Left ventricle myocardium inferior (tissue), 1 donor: ENCODE measurements around the gene CACHD1. TPM values are rescaled to one million over a fixed set of nuclear protein-coding genes. Genes with fewer than 3 reads are reported as not detected.

Experiments used
- DNase-seq: peaks from one replicate; pipeline ENCODE4 v3.0.0-alpha.2; 2020
- H3K27ac ChIP-seq: fragments of 200-600 bp; replicated peaks from 2 replicates; pipeline ENCODE4 v1.8.0; 2021
- H3K27me3 ChIP-seq: fragments of 200-600 bp; 2 replicates; pipeline ENCODE4 v1.8.0; 2021; ENCODE audit warnings: low read depth
- H3K36me3 ChIP-seq: fragments of 200-600 bp; 2 replicates; pipeline ENCODE4 v1.8.0; 2021
- H3K4me1 ChIP-seq: fragments of 200-600 bp; 2 replicates; pipeline ENCODE4 v1.8.0; 2021
- H3K4me3 ChIP-seq: fragments of 200-600 bp; 2 replicates; pipeline ENCODE4 v1.8.0; 2021; ENCODE audit warnings: mild to moderate bottlenecking, moderate library complexity
- H3K9me3 ChIP-seq: fragments of 200-600 bp; replicated peaks from 2 replicates; pipeline ENCODE4 v1.8.0; 2021
- CTCF ChIP-seq: fragments of 200-600 bp; IDR thresholded peaks from 2 replicates; pipeline ENCODE4 v1.8.0; 2021; ENCODE audit warnings: antibody characterized with exemption, mild to moderate bottlenecking, borderline replicate concordance
- intact Hi-C: fragments of 100-400 bp; cut with micrococcal nuclease; formaldehyde crosslinking; loops from one replicate; pipeline ENCODE4 v1.11.0; 2022
- total RNA-seq: library from RNA; stranded (reverse); fragmentation: NEBNext Ultra II Directional; extraction: Animal tissue kit (Norgen Biotek cat#: 25700); gene quantifications from one replicate; pipeline ENCODE4 v1.2.1, GENCODE V29; 2021
- donor health status: DM: no; HTN: yes; CAD: no; lungs with severe emphysema.

The CACHD1 gene
- total RNA-seq, 1 donor from 2014 or later: 2.7 TPM

- H3K4me3 ChIP-seq: no peak overlapping the region
- H3K9me3 ChIP-seq: no peaks in the 10 kb centered on the region
- no peaks in the 10 kb centered on the region for H3K27me3 ChIP-seq
- H3K36me3 ChIP-seq: no peaks in the 10 kb centered on the region
- peaks cover 77% of the 10 kb centered on the region for H3K4me1 ChIP-seq
- H3K27ac ChIP-seq: no peak overlapping the region
- no peak for TF ChIP-seq CTCF
- intact Hi-C loops: loop anchor here (10.0 kb wide), 1 partner anchor 66 kb away; no protein-coding TSS in a partner anchor
- no peak for DNase-seq
These were observed 8.9 kb downstream of the CACHD1 start for GRCh38 chr1:64478594-64479470.

DNA sequence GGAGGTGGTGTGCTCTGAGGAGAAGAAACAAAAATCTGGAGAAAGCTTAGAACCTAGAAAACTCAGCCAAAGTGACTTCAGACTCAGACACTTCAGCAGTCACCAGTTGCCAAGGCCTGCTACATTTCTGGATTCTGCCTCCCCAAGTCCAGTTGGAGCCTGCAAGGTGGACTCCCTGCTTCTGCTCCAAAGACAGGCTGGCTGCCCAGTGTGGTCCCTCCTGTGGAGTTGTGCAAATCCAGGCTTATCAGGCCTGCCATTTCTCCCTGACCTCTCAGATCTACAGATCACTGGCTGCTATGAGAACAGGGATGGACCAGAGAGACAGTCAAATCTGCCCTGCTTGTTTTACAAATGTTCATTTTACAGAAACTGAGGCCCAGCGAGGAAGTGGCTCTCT is 9.9 kb downstream of the CACHD1 start:
- intact Hi-C loops: loop anchor here (10.0 kb wide), 2 partner anchors 65 to 215 kb away; no protein-coding TSS in a partner anchor
- Histone ChIP-seq H3K4me1 (peaks cover 70% of the 10 kb centered on the region), H3K27ac (no peak overlapping the region), H3K27me3 (no peaks in the 10 kb centered on the region), H3K4me3 (no peak overlapping the region), H3K36me3 (no peaks in the 10 kb centered on the region), H3K9me3 (no peaks in the 10 kb centered on the region)
- DNase-seq: no peak
- no peak for TF ChIP-seq CTCF

- H3K36me3 ChIP-seq: no peaks in the 10 kb centered on the region
- H3K27me3 ChIP-seq: no peaks in the 10 kb centered on the region
- DNase-seq: no peak
- no peak overlapping the region for H3K4me3 ChIP-seq
- peaks cover 57% of the 10 kb centered on the region for H3K4me1 ChIP-seq
- no peak for TF ChIP-seq CTCF
- intact Hi-C loops: loop anchor here (10.0 kb wide), 1 partner anchor 216 kb away; no protein-coding TSS in a partner anchor
- H3K27ac ChIP-seq: no peak overlapping the region
- H3K9me3 ChIP-seq: no peaks in the 10 kb centered on the region
These were observed 11.3 kb downstream of the CACHD1 start for GRCh38 chr1:64480999-64481772.

- H3K4me1 ChIP-seq: peaks cover 47% of the 10 kb centered on the region
- intact Hi-C loops: loop anchor here (10.0 kb wide), 1 partner anchor 217 kb away; no protein-coding TSS in a partner anchor
- H3K27me3 ChIP-seq: no peaks in the 10 kb centered on the region
- DNase-seq: no peak
- H3K4me3 ChIP-seq: no peak overlapping the region
- no peaks in the 10 kb centered on the region for H3K36me3 ChIP-seq
- H3K9me3 ChIP-seq: no peaks in the 10 kb centered on the region
- TF ChIP-seq CTCF: no peak
- H3K27ac ChIP-seq: no peak overlapping the region
These were observed 12.2 kb downstream of the CACHD1 start for GRCh38 chr1:64482128-64482527.

- H3K9me3 ChIP-seq: no peaks in the 10 kb centered on the region
- DNase-seq: no peak
- H3K27me3 ChIP-seq: no peaks in the 10 kb centered on the region
- H3K27ac ChIP-seq: no peak overlapping the region
- no peak overlapping the region for H3K4me3 ChIP-seq
- TF ChIP-seq CTCF: no peak
- intact Hi-C loops: loop anchor here (10.0 kb wide), 1 partner anchor 218 kb away; no protein-coding TSS in a partner anchor
- H3K4me1 ChIP-seq: peaks cover 41% of the 10 kb centered on the region
- H3K36me3 ChIP-seq: no peaks in the 10 kb centered on the region
These were observed 12.8 kb downstream of the CACHD1 start for GRCh38 chr1:64482720-64483119.
